HG03060 (cell line): Measurements from ENCODE around the gene METTL23.

Source experiments
- ATAC-seq: cut with Tn5 transposase; IDR thresholded peaks from one replicate; pipeline ENCODE4 v1.9.1; 2021; ENCODE audit warnings: low read depth, moderate number of reproducible peaks; ENCODE audit not compliant: unreplicated experiment

The METTL23 gene

GRCh38 chr17:76752006-76752405, 25.4 kb downstream of the METTL23 start:
- ATAC-seq = no peak

GRCh38 chr17:76753061-76753961, 26.7 kb downstream of the METTL23 start:
- no peak for ATAC-seq

GRCh38 chr17:76755285-76755684, 28.6 kb downstream of the METTL23 start:
- no peak for ATAC-seq

- ATAC-seq = no peak
Observed at GRCh38 chr17:76757256-76757655, 30.6 kb downstream of the METTL23 start.

GRCh38 chr17:76758570-76758969, 31.9 kb downstream of the METTL23 start:
- no peak for ATAC-seq

GRCh38 chr17:76772842-76773525, 46.3 kb downstream of the METTL23 start:
- no peak for ATAC-seq

GRCh38 chr17:76775021-76775600, 48.5 kb downstream of the METTL23 start:
- no peak for ATAC-seq

GRCh38 chr17:76781056-76781982, 54.7 kb downstream of the METTL23 start:
- no peak for ATAC-seq

GRCh38 chr17:76783146-76783545, 56.5 kb downstream of the METTL23 start:
- no peak for ATAC-seq
